ENCODE measurements around the gene TEX13D.
A peak's percentile ranks its signal among the peaks of the same experiment; 100 is the strongest.
"Not testable (repeated sequence)": the region's sequence is repeated elsewhere in the genome, so short reads cannot be mapped to it uniquely, and the experiment has no call there.

The TEX13D gene

DNA sequence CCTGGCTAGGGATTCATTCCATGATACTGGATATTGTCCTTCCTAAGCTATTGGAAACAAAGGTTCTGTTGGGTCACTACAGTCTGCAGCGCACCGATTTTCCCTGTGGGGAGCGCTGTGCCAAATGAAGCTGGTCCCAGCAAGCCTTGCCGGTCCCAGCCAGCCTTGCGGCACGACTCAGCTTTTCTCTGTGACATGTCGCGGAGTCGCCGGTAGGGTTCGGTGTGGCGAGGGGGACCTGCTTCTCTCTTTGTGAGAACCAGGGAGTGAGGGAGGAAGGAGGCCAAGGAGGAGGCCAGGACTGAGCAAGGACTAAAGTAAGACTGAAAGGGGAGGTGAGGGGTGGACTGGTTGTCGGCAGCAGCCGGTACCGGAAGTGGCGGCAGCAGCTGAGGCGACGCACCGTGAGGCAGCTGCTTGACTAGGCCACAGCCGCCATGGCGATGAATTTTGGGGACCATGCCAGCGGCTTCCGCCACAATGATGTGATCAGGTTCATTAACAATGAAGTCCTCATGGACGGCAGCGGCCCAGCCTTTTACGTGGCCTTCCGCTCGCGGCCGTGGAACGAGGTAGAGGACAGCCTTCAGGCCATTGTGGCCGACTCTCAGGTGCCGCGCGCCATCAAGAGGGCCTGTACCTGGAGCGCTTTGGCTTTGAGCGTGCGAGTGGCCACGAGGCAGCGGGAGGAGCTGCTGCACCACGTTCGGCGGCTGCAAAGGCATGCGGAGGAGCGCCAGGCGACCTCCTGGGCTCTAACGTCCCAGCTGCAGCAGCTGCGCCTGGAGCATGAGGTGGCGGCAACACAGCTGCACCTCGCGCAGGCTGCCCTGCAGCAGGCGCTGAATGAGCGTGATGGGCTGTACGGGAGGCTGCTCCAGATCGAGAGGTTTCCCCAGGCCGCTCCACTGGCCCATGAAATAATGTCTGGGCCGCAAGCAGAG lies at the start of gene TEX13D:
TSS of gene TEX13D (plus strand) at position 180 of the 944 bp plus-strand sequence. CDS start at position 438, 258 bp downstream.
- intact Hi-C loops (cut with DNase I) = no loop called here
- DNase-seq = no peak

DNA sequence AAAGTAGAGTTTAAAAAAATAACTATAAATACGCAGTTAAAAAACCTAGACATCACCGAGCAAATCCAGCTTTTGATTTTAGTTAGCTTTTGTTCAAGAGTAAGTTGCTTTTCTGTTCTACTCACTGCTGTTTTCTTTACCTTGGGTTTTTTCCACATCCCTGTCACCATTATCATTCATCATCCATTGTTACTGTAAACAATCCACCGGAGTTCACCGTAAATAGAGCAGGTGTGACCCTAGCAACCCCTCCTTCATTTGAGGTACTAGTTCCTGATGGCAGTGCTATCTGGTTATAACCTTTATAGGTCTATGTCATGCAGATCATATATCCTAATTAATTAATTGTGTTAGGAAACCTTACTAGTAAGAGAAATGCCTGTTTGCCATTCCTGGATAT lies 43.0 kb upstream of the TEX13D start:
- intact Hi-C loops (cut with DNase I) = no loop called here
- DNase-seq = no peak

DNA sequence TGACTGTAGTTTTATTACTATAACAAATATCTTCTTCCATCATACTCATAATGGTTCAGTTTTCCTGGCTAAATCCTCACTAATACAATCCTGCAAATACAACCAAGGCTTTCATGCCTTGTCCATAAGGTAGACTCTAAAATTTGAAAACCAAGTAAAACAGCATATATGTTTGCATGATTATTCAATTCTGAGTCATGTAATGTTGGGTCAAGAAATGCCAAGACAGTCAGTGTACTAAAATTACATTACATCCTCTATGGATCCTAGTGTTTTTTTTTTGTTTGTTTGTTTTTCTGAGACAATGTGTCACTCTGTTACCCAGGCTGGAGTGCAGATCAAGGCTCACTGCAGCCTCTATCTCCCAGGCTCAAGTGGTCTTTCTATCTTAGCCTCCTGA lies 38.6 kb upstream of the TEX13D start:
- intact Hi-C loops (cut with DNase I) = no loop called here
- no peak for DNase-seq

DNA sequence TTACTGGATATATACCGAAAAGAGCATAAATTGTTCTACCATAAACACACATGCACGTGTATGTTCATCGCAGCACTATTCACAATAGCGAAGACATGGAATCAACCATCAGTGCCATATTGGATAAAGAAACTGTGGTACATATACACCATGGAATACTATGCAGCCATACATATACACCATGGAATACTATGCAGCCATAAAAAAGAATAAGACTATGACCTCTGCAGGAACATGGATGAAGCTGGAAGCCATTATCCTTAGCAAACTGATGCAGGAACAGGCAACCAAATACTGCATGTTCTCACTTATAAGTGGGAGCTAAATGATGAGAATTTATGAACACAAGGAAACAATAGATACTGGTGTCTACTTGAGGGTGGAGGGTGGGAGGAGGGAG lies 33.1 kb upstream of the TEX13D start:
- intact Hi-C loops (cut with DNase I); DNase-seq: not testable (repeated sequence)

DNA sequence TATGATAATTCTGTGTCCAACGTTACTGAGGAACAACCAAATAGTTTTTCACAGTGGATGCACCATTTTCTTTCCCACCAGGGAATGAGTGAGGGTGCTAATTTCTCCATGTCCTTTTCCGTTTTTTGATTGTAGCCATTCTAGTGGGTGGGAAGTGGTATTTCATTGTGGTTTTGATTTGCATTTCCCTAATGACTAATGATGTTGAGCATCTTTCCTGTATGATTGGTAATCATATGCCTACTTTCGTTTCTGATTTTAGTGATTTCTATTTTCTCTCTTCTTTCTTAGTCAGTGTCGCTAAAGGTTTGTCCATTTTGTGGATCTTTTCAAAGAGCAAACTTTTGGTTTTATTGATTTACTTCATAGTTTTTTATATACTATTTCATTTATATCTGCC lies 32.1 kb upstream of the TEX13D start:
- intact Hi-C loops (cut with DNase I) = no loop called here
- no peak for DNase-seq

DNA sequence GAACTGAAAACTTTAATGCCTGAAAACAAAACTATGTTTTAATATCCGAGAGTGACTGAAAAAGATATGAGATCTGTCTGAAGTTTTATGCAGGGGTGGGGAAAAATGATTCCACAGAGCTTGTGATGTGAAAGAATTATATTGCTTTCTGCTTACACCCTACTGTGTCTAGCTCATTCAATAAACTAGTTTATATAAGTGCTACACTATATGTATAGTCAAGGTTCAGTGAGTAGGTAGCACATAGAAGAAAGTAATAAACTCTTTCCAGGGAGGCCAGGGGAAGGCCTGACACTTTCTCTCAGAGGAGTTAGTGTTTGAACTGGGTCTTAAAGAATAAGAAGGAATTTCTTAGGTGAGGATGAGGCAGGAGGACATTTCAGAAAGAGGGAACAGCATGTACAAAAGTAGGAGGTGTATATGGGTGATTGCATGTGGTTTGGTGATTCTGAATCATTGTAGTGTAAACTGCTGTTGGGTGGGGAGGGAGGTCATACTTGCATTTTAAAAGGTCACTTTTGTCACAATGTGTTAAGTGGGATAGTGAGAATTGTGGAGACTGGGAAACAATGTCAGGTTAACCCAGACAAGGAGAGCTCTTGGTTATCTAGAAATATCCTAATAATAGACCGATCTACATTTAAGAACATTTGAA lies 25.1 kb upstream of the TEX13D start:
- no peak for DNase-seq
- intact Hi-C loops (cut with DNase I) = no loop called here

DNA sequence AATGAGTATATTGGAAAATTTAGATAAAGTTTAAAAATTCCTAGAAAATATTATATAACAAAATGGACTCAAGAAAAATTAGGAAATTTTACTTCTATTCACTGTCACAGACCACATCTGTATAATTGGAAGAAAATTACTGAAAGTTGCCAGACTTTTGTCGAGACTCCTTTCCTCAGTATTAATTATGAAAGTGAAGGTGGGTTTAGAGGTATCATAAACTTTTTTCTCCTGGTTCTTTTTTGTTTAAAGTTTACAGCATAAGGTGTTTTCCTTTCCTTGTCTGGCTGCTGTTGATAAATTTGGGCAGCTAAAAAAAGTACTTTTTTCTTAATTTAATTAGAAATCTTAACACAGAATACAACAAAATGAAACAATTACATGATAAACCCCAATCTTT lies 6.7 kb upstream of the TEX13D start:
- intact Hi-C loops (cut with DNase I) = no loop called here

DNA sequence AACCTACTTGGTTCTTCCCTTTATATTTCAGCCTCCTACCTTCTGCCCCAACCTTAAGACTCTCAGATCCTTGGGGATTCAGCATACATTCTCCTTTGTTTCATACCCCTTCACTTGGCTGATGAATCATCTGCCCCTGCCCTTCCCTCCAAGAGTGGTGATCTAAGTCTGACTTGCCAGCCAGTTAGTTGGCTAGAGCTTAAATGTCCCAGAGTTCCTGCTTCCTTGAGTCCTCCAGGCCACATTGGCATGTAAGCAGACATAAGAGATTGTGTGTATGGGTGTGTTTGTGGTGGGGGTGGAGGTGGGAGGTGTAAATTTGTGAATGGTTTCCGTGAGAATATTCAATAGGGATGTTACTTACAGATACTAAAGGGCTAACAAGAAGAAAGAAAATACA lies 3.7 kb upstream of the TEX13D start:
- no peak for DNase-seq
- intact Hi-C loops (cut with DNase I) = no loop called here

More for the DNA sequence above, 6.7 kb upstream of the TEX13D start:
- DNase-seq = no peak

DNA sequence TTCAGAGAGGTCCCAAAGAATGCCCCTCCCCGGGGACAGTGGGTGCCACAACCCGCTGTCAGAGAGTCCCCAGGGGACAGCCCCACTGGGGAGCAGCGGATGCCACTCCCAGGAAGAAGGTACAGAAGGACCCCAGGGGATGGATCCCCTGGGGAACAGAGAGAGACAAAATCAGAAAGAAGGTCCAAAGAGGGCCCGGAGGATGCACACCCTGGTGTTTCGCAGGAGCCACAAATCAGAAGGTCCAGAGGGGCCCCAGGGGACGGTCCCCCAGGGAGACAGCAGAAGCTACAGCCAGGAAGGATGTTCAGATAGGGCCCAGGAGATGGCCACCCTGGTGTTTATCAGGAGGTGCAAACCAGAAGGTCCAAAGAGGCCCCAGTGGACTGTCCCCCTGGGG lies 1.4 kb downstream of the TEX13D start:
- intact Hi-C loops (cut with DNase I) = no loop called here
- DNase-seq = no peak

DNA sequence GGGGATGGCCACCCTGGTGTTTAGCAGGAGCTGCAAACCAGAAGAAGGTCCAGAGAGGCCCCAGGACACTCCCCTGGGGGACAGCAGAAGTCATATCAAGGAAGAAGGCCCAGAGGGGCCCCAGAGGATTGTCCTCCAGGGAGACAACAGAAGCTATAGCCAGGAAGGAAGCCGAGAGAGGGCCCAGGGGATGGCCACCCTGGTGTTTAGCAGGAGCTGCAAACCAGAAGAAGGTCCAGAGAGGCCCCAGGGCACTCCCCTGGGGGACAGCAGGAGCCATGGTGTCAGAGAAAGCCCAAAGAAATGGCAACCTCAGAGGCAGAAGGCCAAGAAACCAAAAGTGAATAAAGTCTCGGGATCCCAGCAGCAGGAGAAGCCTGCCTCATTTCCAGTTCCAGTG lies 2.1 kb downstream of the TEX13D start:
- intact Hi-C loops (cut with DNase I); DNase-seq: not testable (repeated sequence)

DNA sequence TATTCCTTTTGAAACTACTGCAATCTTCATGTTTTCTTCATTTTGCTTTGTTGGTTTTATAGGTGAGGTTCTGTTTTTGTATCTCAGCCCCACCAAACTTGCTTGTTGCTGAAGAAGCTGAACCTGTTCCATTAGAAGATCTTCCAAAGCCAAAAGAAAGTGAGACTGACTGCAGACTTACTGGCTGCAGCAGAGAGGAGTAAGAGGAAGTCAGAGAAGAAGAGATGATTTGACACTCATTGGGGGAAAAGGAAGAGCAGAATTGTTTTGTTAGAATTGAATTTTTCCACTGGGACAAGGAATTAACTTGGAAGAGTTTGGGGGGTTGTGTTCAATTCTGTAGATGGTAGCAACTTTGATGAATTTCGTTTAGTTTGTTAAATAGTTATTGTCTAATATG lies 3.1 kb downstream of the TEX13D start:
- intact Hi-C loops (cut with DNase I) = no loop called here
- no peak for DNase-seq

DNA sequence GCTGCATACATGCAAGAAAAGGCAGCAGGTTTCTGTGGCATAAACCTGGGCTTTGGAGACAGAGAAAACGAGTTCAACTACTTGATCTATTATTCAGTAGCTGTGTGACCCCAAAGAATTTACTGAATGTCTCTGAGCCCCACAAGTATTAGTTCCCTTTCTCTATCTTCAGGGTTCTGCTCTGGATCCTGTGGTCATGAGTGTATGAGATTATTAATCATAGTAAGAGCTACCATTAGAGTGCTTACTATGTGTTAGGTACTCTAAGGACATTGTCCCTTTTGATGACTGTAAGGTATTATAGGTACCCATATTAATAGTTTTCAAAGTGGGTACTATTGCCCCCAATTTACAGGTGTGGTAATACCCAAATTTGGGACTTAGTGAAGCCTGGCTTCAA lies 5.5 kb downstream of the TEX13D start:
- DNase-seq = no peak
- intact Hi-C loops (cut with DNase I) = no loop called here

DNA sequence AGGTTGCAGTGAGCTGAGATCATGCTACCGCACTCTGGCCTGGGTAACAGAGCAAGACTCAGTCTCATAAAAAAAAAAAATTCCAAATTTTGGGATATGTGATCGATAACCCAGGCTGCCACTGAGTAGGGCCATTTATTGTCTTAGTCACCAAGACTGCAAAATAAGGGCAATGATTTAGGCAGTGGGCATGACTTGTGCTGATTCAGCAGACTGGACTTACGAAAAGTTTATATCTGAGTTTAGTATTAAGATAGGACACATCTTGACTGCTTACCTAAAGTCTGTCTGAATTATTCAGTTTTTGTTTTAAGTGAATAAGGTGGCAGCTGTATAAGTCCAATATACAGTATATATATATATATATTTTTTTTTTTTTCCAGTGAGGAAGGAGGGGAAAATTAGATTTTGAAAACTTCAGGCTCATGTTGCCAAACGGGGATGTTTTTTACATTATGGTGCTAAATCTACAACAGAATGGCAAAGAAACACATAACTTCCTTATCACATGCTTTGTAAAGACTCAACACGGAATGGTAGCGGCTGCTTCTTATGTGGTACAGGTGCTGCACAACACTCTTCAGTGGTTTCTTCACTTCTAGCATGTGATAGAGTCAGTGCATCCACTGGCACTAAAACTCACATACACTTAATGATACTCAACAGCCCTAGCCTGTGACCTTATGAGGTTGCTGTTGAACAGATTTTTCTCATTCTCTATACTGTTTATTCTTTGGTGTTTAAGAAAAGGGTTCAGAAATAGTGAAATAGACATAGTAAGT lies 6.5 kb downstream of the TEX13D start:
- DNase-seq = no peak
- intact Hi-C loops (cut with DNase I) = no loop called here

DNA sequence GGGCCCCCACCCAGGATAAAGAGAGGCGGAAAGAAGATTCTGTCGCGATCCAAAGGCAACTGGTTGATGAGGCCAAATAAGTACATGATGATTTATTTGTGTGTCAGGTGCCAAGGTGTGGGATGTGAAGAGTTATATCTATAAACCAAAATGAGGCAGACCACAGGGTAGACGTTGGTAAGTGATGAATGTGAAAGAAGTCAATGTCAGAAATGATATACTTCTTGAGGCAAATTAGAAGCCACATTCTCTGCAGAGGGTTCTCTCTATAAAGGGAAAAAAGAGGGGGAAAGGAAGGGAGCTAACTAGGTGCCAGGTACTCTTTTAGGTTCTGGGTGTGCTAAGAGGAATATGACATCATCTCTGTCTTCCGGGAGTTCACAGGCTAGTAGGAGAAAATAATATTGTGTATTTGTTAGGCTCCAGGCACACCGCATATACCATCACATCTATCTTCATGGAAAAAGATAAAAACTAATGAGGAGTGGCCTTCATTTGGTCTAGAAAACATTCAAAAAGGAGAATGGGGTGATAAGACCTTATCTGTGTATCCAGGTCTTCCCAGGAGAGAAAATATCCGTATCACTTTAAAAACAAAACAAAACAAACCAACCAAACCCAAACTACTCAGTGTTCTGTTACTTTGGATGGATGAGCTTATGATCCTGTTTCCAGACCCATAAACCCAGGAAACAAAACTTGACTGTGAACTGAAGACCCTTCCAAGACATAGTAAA lies 9.1 kb downstream of the TEX13D start:
- DNase-seq = no peak
- intact Hi-C loops (cut with DNase I) = no loop called here

DNA sequence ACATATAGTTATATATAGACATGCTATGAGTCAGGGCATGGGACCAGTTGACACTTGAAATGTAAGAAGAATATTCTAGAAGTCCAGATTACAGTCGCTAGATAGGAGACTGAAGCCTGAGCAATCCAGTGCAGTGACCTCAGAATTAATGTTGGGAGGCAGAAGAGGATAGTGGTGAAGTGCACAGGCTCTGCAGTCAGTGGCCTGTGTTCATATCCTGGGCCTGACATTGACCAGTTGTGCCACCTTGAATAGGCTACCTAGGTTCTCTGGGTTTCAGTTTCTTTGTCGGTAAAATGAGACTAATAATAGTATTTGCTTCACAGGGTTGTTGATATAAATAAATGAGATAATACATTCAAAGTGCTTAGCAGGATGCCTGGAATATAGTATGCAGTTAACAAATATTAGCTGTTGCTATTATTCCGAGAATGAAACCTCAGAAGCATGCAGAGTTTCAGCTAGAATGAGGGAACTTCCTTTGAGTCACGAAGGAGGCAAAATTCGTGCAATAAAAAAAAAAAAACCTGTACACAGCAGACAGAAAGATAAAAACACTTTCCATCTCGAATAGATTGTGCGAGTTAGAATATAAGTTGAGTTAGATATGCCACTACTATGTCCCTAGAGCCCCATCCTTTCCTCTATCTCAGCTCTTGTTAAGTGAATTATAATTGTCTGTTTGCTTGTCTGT lies 9.9 kb downstream of the TEX13D start:
- DNase-seq = no peak
- intact Hi-C loops (cut with DNase I) = no loop called here

DNA sequence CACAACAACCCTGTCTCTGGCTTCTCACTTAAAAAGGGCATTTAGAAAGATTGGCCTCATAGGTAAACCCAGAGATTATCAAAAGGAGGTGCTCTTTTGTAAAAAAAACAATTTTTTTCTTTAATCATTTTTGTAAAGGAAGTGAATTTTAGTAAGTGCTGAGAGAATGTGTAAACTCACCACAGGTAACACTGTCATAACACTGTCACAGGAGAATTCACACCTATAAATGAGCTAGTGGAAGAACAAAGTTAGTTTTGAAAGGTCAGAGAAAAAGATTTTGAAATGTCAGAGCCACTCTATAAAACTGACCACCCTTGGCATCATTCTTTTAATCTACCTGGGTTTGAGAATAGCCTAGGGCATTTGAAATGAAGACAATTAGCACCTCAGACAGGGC lies 10.6 kb downstream of the TEX13D start:
- DNase-seq = no peak
- intact Hi-C loops (cut with DNase I) = no loop called here

DNA sequence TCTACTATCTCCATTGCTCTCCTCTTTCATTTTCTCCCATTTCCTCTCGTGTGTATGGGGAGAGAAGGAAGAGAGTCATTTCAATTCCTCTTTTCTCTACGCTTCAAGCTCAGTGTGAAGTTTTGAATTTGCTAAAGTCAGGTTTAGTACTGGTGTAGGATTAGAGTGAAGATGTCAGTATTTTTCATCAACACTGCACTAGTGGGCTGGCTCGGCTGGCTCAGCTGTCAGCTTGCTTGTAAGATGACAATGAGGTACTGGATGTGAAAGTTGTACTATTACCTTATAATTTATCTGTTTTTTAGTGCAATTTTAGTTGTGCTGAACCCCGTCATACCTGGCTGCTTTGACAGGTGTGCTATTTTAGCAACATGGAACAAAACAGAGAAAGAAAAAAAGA lies 11.8 kb downstream of the TEX13D start:
- DNase-seq = peak in 38 of 42 donors; percentile 2 to 76 (median 48)
- intact Hi-C loops (cut with DNase I) = no loop called here

DNA sequence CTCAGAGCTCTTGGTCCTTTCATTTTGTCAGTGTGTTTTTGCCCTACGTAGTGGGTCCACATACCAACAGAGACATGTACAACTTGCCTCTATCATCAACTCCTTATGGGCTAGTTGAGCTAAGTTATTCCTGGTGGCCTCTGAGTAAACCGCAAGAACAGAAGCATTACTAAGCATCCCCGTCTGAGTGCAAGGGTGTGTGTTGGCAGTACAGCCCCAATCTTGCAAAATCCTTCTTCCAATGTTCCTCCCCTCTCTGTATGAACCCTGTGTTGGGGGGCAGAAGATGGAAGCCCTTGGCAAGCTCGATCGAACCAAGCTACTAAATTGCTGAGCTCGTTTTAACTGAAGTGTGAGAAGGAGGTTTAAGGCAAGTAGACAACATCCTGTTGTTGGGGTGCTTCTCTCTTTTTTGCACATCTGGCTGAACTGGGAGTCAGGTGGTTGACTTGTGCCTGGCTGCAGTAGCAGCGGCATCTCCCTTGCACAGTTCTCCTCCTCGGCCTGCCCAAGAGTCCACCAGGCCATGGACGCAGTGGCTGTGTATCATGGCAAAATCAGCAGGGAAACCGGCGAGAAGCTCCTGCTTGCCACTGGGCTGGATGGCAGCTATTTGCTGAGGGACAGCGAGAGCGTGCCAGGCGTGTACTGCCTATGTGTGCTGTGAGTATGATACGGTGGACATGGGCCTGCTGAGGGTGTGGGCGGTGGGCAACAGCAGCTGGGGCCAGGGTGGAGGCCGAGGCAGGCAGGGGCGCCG lies 13.8 kb downstream of the TEX13D start, which contains the start of gene SH2D1A:
TSS of gene SH2D1A (plus strand) at position 447 of the 760 bp plus-strand sequence. CDS start at position 527, 80 bp downstream.
- intact Hi-C loops (cut with DNase I) = no loop called here
- no peak for DNase-seq

All from head of caudate nucleus (tissue), 42 donors.